Pulmonary artery endothelial cell (primary cell): ENCODE measurements around the gene CCDC57. TPM values are rescaled to one million over a fixed set of nuclear protein-coding genes. Genes with fewer than 3 reads are reported as not detected.
"Not testable (repeated sequence)": the region's sequence is repeated elsewhere in the genome, so short reads cannot be mapped to it uniquely, and the experiment has no call there.

Source experiments
- DNase-seq: peaks from one replicate; pipeline ENCODE4 v3.0.0-alpha.2; 2011; ENCODE audit warnings: low read depth, low spot score
- total RNA-seq: library from RNA; depleted of rRNA; stranded (reverse); fragments of >200 nt; gene quantifications from 2 replicates; pipeline ENCODE4 v1.2.3, GENCODE V29; 2014

Gene CCDC57
- total RNA-seq, 1 donor from 2014 or later = 6.9 TPM

DNA sequence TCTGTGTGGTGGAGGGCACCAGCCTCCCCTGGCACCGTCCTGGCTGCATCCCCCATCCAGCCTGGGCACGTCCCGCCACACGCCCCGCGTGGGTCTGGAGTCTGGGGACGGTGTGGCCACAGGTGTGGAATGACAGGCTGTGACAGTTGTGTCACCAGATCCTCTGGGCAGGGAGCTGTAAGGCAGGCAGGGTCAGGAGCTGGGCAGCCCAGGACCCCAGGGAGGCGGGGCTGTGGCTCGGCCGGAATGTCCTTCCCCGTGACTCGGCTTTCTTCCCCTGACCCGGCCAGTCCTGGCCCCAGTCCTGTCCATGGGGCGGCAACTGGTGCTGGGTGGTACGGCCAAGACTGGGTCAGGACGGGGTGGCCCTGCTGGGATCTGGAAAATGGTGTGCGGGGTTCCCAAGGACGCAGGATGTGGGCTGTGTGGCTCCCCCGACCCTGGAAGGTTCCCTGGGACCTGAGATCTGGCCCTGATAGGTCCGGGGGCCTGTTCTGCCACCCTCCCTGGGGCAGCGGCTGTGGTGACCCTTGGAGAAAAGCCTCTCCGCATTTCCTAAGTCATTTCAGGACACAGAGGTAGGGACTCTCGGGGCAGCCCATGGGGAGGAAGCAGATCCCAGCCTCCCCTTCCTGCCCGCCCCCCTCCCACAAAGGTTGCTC, 12.9 kb upstream of the CCDC57 start:
- no peak for DNase-seq

DNA sequence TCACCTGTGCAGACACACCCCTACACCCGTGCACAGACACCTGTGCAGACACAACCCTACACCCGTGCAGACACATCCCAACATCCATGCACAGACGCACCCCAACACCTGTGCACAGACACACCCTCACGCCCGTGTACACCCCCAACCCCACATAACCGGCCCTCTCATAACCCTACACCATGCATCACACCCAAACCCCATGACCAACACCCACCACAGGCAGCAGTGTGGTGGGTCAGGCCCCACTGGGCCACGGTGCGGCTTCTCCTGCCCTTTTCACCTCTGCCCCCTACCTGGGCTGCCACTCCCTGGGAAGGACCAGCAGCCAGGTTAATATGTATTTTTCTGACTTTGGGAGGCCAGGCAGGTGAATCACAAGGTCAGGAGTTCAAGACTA, 12.0 kb upstream of the CCDC57 start:
- no peak for DNase-seq

DNA sequence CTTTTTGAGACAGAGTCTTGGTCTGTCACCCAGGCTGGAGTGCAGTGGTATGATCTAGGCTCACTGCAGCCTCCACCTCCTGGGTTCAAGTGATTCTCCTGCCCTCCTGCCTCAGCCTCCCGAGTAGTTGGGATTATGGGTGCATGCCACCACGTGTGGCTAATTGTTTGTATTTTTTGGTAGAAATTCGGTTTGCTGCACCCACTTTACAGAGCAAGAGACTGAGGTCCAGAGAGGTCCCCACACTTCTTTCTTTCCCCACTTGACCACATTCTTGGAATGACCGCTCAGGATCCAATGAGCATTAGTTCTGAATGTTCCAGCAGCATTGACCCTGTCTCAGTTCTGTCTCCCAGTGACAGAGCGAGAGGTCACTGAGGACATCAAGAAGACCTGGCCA, 10.9 kb upstream of the CCDC57 start:
- no peak for DNase-seq

DNA sequence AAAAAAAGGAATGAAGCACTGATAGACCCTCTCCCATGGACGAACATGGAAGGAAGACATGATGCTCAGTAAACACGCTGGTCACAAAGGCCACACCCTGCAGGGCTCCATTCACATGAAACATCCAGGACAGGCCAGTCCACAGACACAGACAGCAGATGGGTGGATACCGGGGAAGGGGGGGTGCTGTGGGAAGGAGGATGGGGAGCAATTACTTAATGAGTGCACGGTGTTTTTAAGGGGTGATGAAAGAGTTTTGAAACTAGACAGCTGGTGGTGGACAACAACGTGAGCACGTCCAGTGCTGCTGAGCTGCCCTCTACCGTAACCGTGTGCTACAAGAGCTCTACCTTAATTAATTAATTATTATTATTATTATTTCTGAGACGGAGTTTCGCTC, 10.2 kb upstream of the CCDC57 start:
- DNase-seq = no peak

DNA sequence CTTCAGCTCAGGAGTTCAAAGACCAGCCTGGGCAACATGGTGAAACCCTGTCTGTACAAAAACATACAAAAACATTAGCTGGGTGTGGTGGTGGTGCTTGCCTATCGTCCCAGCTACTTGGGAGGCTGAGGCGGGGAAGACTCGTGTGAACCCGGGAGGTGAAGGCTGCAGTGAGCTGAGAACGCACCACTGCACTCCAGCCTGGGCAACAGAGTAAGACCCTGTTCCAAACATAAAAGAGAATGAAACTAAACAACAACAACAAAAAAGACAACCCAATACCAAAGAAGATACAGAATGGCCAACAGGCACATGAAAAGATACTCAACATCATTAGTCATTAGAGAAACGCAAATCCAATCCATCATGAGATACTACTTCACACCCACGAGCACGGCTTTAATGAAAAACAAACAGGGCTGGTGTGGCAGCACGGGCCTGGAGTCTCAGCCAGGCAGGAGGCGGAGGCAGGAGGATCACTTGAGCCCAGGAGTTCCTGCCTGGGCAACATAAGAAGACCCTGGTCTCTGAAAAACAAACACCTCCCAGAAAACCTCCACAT, 8.8 kb upstream of the CCDC57 start:
- no peak for DNase-seq

DNA sequence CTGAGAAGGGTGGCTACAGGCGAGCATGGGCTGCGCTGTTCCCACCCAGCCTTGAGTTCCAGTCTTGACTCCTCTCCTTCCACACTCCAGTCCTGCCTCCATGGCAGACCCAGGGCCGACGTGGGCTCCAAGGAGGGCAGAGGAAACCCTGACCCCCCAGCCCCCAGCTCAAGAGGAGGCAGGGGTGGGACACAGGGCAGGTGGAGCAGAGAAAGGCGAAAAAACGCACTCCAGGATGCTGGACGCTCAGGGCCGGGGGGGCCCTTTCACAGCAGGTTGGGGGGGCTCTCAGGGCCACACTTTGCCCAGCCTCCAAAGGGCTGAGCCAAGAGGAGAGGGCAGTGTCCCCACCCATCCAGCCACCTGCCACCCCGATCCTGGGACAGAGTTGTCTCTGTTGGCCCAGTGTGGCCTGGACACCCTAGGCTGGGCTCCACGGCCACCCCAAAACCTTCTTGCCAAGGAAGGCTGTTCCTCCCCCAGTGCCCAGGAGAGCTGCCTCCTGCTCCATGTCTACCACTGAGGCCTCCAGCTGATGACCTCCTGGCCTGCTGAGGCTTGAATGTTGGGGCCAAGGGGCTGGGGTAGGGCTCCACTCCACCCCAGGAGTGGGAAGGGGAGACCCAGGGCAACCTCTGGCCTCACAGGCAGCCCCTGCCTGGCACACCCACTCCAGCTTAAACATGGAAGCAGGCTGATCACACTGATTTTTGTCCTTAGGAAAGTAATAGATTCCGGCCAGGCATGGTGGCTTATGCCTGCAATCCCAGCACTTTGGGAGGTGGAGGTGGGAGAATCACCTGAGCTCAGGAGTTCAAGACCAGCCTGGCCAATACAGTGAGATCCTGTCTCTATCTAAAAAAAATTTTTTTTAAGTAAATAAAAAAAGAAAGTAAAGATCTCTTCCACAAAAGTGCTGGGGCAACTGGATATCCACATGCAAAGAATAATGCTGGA, 7.4 kb upstream of the CCDC57 start:
- no peak for DNase-seq

DNA sequence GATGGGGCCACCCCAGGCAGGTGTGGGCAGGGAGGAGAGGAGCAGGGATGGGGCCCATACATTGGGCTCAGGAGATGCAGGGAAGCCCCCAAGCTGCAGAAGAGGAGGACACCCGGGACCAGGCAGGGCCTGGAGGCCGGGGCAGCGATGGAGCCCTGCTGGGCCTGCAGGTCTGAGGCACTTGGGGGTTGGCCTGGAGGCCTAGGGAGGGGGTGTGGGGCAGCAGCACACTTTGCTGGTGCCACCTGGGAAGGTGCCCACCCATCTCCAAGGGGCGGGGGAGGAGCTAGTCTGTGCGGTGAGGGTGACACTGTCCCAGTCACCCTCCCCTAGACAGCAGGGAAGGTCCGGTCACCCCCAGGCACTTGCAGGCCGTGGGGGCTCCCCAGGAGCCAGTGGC, 6.4 kb upstream of the CCDC57 start:
- DNase-seq = no peak

DNA sequence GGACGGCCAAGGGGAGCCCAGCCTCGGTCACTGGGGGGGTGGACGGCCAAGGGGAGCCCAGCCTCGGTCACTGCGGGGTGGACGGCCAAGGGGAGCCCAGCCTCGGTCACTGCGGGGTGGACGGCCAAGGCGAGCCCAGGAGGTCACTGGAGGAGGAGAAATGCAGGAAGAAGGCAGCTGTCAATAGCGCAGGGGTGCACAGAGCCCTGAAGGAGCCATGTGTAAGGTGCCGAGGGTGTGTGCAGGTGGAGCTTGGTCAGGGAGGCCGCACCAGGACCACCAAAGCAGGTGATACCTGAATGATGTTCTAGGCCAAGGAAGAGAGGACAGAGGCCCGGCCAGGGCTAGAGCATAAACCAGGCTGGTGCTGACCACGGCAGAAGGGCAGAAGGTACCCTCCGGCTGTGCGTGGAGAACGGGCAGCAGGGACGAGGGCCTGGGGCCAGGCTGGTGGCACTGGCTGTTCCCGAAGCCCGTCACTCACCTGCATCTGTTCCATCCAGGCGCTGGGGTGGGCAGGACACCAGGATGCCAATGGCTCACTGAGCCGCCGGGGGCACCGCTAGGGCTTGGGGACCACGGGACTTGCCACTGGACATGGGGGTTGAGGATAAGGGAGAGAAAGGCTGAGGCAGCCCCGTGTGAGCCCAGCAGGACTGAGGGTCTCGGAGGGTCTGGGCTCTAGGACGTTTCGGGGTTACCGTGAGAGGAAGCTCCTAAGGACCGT, 5.9 kb upstream of the CCDC57 start:
- no peak for DNase-seq

DNA sequence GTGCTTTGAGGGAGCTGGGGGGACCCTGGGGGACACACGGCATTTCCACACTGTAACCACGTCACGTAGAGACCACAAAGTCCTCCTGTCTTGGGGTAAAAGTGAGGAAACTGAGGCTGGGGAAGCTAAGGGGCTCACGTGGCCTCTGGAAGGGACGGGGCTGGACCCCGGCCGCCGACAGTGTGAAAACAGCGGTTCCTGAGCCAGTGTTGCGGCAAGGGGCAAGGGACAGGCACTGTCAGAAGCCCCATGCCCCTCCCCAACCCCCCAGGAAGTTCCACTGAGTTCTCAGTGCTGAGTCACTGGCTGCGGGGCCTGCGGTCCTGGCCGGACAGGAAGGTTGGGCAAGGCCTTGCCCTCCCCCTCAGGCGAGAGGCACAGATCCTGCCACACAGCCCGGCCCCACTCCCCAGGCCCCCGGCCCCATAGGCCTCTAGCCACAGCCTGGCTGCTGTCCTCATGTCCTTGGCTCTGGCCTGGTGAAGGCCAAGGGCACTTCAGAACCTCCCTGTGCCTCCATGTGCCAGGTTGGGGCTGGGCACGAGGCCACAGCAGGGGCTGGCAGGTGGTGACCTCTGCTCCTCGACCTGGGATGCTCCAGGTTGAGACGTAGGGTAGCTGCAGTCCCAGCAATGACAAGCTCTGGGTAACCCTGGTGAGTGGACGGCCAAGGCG, 5.0 kb upstream of the CCDC57 start:
- peak; percentile 68 for DNase-seq

DNA sequence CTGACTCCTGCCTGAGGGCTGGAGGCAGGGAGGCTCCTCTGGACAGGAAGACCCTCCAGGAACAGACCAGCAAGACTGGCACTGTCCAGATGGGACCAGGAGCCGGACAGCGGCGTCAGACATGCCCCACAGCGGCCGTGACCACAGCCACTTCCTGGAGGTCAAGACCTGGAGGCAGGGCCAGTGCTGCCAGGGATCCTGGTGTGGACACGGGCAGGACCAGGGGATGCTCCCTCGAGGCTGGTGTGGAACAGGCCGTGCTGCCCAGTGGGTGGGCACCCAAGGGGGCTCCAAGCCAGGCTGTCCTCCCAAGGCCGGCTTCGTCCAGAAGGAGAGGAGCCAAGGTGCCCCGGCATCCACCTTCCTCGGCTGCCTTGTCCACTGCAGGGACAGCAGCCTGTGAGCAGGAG, 4.5 kb upstream of the CCDC57 start:
- no peak for DNase-seq

DNA sequence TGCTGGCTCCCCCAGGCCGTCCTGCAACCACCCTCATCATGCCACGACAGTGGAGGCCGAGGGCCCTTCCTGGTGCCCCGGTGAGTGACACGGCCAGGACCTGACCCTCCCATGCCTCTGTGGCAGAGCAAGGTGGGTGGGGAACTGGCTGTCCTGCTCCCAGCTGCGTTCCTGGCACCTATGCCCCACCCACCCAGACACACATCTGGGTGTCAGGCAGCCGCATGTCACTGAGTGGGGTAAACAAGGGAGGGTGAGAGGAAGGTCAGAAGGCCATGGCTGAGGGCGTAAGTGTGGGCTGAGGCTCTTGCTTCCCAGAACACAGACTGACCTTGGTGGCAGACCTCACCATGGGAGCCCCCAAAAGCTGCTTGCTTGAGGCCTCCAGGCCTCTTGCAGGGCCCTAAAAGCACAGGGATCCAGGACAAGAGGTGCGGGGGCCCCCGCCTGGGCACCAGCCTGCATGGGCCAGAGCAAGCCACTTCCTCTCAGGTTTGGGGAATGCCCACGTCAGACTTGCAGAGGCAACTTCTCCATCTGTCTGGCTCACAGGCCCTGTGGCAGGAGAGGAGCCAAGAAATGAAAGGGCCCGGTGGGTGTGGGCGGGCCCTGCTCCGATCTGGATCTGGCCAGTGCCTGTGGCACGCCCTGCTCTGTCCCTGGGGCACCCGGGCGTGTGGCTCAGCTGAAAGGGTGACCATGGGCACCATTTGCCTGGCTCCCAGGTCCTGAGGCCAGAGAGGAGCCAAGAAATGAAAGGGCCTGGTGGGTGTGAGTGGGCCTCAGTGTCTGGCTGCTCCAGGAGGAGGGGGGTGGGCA, 3.9 kb upstream of the CCDC57 start:
- no peak for DNase-seq

DNA sequence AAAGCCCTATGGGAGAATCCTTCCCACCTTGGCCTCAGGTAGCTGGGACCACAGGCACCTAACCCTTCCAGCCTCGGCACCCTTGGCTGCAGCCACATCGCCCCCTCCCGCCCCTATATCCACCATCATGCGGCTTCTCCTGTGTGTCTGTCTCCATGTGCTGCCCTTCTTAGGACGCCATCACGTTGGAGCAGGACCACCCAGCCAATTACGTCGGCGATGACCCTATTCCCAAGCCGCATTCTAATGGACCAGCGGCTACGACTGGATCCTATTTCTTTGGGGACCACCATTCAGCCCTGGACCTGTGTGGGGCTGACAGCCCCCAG, 3.3 kb upstream of the CCDC57 start:
- DNase-seq = no peak

DNA sequence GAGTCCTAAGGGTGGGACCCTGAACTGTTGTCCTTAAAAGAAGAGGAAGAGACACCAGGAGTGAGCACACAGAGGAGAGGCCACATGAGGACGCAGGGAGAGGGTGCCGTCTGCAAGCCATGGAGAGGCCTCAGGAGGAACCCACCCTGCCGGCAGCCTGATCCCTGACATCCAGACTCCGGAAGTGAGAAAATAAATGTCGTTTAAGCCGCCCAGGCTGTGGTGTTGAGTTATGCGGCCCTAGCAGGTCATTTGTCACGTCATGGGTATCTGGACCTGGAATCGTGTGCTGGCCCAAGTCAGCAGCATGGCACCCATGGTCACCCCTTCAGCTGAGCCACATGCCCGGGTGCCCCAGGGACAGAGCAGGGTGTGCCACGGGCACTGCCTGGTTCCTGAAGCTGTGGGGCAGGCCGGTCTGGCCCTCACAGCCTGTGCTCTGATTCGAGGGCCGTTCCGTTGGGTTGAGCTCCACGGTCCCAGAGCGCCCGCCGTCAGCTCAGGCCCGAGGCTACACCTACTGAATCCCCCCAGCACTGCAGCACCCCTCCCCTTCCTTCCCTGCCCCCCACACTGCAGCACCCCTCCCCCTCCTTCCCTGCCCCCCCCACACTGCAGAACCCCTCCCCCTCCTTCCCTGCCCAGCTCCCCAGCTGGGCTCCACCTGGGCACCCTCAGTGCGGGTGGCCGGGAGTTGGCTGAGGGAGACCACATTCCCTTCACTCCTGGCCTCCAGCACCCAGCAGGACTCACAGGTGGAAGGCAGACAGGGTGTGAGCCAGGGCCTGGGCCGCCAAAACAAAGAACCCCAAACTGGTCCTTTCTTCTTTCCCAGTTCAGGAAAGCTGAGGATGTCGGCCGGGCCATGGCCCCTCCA, 2.7 kb upstream of the CCDC57 start:
- DNase-seq = no peak

DNA sequence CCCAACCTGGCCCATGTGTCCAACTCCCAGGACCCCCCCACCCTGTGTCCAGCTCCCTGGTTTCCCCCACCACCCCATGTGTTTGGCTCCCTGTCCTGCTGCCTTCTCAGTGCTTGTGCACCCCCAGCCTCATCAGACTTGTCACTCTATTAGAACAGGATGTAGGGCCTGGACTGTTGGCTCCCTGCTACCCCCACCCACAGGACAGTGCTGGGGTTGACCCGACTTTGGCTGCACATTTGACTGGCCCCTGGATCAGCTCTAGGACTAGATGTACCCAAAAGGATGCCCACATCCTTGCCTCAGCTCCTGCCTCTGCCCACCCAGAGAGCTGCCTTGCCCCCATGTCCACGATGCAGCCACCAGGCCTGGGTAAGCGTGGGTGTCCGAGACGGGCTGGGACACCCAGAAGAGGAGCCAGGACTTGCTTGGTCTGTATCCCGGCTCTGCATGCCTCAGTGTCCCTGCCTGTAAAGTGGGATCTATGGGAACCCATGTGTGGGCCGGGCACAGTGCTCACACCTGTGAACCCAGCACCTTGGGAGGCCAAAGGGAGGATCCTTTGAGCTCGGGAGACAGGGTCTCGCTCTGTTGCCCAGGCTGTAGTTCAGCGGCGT, 1.5 kb upstream of the CCDC57 start:
- DNase-seq = no peak

DNA sequence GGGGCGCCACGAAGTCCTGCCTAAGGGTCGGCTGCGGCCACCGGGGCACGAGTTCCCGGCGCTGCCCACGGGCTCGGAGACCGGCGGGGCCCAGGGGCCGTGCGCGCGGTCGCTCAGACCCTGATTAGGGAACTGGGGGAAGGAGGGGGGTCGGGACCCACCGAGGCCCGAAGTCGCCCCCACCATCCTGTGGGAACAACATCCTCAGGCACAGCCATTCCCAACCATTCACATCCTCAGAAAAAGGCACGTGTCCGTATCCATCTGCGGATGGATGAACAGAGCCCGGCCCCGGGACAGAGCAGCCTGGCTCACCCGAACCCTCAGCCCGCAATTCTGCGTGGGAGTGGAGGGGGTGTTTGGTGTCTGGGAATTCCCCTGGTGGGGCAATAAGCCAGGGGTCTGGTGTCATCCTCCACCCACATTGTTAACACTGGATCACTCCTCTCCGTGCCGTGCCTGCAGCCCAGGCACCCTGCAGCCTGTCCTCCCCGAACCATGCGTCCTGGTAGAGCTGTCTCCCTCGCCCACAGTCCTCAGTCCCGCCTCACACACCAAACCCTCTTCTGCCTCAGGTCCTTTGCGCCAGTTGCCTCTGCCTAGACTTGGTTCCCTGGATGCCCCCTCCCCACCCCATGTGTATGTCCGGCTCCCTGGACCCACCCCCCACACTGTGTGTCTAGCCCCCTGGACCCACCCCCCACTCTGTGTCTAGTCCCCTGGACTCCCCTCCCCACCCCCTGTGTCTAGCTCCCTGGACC, 789 bp upstream of the CCDC57 start:
- no peak for DNase-seq

DNA sequence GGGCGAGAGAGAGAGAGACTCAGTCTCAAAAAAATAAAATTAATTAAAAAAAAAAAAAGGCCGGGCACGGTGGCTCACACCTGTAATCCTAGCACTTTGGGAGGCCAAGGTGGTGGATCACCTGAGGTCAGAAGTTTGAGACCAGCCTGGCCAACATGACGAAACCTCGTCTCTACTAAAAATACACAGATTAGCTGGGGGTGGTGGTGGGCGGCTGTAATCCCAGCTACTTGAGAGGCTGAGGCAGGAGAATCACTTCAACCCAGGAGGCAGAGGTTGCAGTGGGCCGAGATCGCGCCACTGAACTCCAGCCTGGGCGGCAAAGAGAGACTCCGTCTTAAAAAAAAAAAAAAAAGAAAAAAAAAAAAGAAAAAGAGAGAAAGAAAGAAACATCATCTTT, 2.0 kb downstream of the CCDC57 start:
- not testable (repeated sequence) for DNase-seq

DNA sequence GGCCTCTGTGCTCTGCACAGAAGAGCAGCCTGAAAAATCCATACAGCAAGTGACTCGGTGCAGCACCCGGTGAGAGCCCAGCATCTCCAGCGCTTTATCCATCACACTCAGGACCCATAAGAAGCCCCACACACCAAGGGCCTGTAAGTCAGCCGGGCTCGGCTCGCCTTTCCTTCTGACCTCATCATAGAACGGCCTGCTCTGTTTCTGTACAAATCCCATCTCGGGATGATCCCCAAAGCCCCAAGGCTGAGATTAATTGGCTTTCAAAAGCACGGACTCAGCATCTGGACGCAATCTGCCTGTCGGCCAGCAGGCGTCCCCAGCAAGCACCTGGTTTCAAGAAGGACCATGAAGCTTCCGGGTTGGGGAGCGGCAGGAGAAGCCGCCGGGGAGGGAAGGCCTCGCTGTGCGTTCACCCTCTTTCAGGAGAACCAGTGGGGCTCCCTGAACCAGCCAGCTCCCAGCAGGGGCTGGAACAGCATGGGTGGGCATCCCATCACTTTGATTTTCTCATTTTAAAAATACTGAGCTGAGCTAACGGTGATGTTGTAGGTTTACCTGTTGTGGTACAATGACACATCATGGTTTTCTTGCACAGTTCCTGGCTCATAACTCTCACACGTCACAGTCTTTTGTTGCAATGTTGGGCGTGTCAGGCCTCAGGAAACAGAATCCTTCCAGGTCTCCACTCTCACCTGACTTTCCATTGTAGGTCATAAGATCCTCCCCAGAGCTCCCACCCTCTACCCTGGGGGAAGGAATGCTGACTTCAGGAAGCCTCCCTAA, 6.7 kb downstream of the CCDC57 start:
- DNase-seq = peak; percentile 46
